Skeletal muscle tissue (tissue), 4 donors: Measurements from ENCODE around the gene FILIP1. TPM values are rescaled to one million over a fixed set of nuclear protein-coding genes. Genes with fewer than 3 reads are reported as not detected.
A peak's percentile ranks its signal among the peaks of the same experiment; 100 is the strongest.

Source experiments
- H3K27ac ChIP-seq: one replicate; pipeline ENCODE4 v1.7.0; 2013; ENCODE audit warnings: mild to moderate bottlenecking, low read depth, low read length, inconsistent platforms
- H3K27me3 ChIP-seq, 3 donors: one replicate each; pipeline ENCODE4 v1.7.0; 2013; ENCODE audit warnings: low read length in 3 of 3; ENCODE audit not compliant: control insufficient read depth in 3 of 3, insufficient read depth in 3 of 3
- H3K36me3 ChIP-seq, 3 donors: one replicate each; pipeline ENCODE4 v1.7.0; 2013; ENCODE audit warnings: low read length in 3 of 3; ENCODE audit not compliant: control insufficient read depth in 3 of 3, insufficient read depth in 3 of 3
- H3K4me1 ChIP-seq, 3 donors: one replicate each; pipeline ENCODE4 v1.7.0; 2013; ENCODE audit warnings: low read length in 3 of 3, mild to moderate bottlenecking in 3 of 3; ENCODE audit not compliant: control insufficient read depth in 3 of 3, insufficient read depth in 3 of 3
- H3K4me3 ChIP-seq, 3 donors: one replicate each; pipeline ENCODE4 v1.7.0; 2013; ENCODE audit warnings: low read length in 3 of 3
- H3K9ac ChIP-seq, 3 donors: one replicate each; pipeline ENCODE4 v1.7.0; 2013; ENCODE audit warnings: low read length in 3 of 3, mild to moderate bottlenecking in 3 of 3, moderate library complexity in 2 of 3, low read depth in 1 of 3
- H3K9me3 ChIP-seq, 3 donors: one replicate each; pipeline ENCODE4 v1.7.0; 2013; ENCODE audit warnings: low read length in 3 of 3; ENCODE audit not compliant: control insufficient read depth in 3 of 3
- total RNA-seq: library from RNA; depleted of rRNA; stranded (reverse); fragments of >200 nt; gene quantifications from one replicate; pipeline ENCODE4 v1.2.3, GENCODE V29; 2014
- donor health status: Osteomylitis.

FILIP1 gene
- total RNA-seq, 1 donor from 2014 or later: 19.3 TPM

GRCh38 chr6:75428204-75428603, 65.4 kb downstream of the FILIP1 start:
- Histone ChIP-seq H3K36me3 (no peaks in the 10 kb centered on the region), H3K9ac (no peak overlapping the region), H3K9me3 (no peaks in the 10 kb centered on the region), H3K27me3 (no peaks in the 10 kb centered on the region), H3K27ac (no peak overlapping the region), H3K4me1 (peaks cover 37 to 52% (median 39%) of the 10 kb centered on the region in 3 donors), H3K4me3 (no peak overlapping the region)

- H3K4me1 ChIP-seq: peaks cover 37 to 57% (median 46%) of the 10 kb centered on the region in 3 donors
- no peak overlapping the region for H3K27ac ChIP-seq
- H3K36me3 ChIP-seq: no peaks in the 10 kb centered on the region
- H3K9ac ChIP-seq: no peak overlapping the region
- no peak overlapping the region for H3K4me3 ChIP-seq
- H3K9me3 ChIP-seq: no peaks in the 10 kb centered on the region
- no peaks in the 10 kb centered on the region for H3K27me3 ChIP-seq
Observed at GRCh38 chr6:75427329-75427728, 66.3 kb downstream of the FILIP1 start.

GRCh38 chr6:75424618-75425548, 68.7 kb downstream of the FILIP1 start:
- Histone ChIP-seq H3K4me3 (no peak overlapping the region), H3K36me3 (no peaks in the 10 kb centered on the region), H3K9me3 (no peaks in the 10 kb centered on the region), H3K27ac (no peak overlapping the region), H3K4me1 (peaks cover 26 to 42% (median 42%) of the 10 kb centered on the region in 3 donors), H3K9ac (no peak overlapping the region), H3K27me3 (no peaks in the 10 kb centered on the region)

GRCh38 chr6:75423386-75423785, 70.2 kb downstream of the FILIP1 start:
- Histone ChIP-seq H3K9me3 (no peaks in the 10 kb centered on the region), H3K4me1 (peaks cover 13 to 34% (median 33%) of the 10 kb centered on the region in 3 donors), H3K36me3 (no peaks in the 10 kb centered on the region), H3K9ac (no peak overlapping the region), H3K27ac (no peak overlapping the region), H3K27me3 (no peaks in the 10 kb centered on the region), H3K4me3 (no peak overlapping the region)

- Histone ChIP-seq H3K9me3 (no peaks in the 10 kb centered on the region), H3K27ac (peak overlapping the region; percentile 33), H3K4me3 (no peak overlapping the region), H3K36me3 (no peaks in the 10 kb centered on the region), H3K9ac (no peak overlapping the region), H3K4me1 (peaks cover 8 to 31% (median 26%) of the 10 kb centered on the region in 3 donors), H3K27me3 (no peaks in the 10 kb centered on the region)
Observed at GRCh38 chr6:75422024-75422639, 71.5 kb downstream of the FILIP1 start.

- H3K27ac ChIP-seq: peak overlapping the region; percentile 33
Observed at GRCh38 chr6:75421316-75422023, 72.1 kb downstream of the FILIP1 start.

GRCh38 chr6:75419980-75420379, 73.6 kb downstream of the FILIP1 start:
- Histone ChIP-seq H3K27ac (no peak overlapping the region), H3K36me3 (no peaks in the 10 kb centered on the region), H3K27me3 (no peaks in the 10 kb centered on the region), H3K4me3 (no peak overlapping the region), H3K4me1 (peaks cover 6 to 34% (median 8%) of the 10 kb centered on the region in 3 donors), H3K9me3 (no peaks in the 10 kb centered on the region), H3K9ac (no peak overlapping the region)

More at GRCh38 chr6:75421316-75422023, 72.1 kb downstream of the FILIP1 start:
- H3K36me3 ChIP-seq: no peaks in the 10 kb centered on the region
- no peaks in the 10 kb centered on the region for H3K9me3 ChIP-seq
- H3K4me1 ChIP-seq: peaks cover 8 to 31% (median 22%) of the 10 kb centered on the region in 3 donors
- H3K9ac ChIP-seq: no peak overlapping the region
- H3K4me3 ChIP-seq: no peak overlapping the region
- no peaks in the 10 kb centered on the region for H3K27me3 ChIP-seq

GRCh38 chr6:75419416-75419815, 74.2 kb downstream of the FILIP1 start:
- Histone ChIP-seq H3K4me1 (peaks cover 6 to 30% (median 8%) of the 10 kb centered on the region in 3 donors), H3K9ac (no peak overlapping the region), H3K27ac (no peak overlapping the region), H3K36me3 (no peaks in the 10 kb centered on the region), H3K9me3 (no peaks in the 10 kb centered on the region), H3K27me3 (no peaks in the 10 kb centered on the region), H3K4me3 (no peak overlapping the region)

GRCh38 chr6:75418233-75418632, 75.4 kb downstream of the FILIP1 start:
- Histone ChIP-seq H3K9me3 (no peaks in the 10 kb centered on the region), H3K4me1 (peaks cover 6 to 38% (median 16%) of the 10 kb centered on the region in 3 donors), H3K4me3 (no peak overlapping the region), H3K27ac (no peak overlapping the region), H3K9ac (no peak overlapping the region), H3K27me3 (no peaks in the 10 kb centered on the region), H3K36me3 (no peaks in the 10 kb centered on the region)
